ENCODE data around the gene CNTN6.

CNTN6 gene

DNA sequence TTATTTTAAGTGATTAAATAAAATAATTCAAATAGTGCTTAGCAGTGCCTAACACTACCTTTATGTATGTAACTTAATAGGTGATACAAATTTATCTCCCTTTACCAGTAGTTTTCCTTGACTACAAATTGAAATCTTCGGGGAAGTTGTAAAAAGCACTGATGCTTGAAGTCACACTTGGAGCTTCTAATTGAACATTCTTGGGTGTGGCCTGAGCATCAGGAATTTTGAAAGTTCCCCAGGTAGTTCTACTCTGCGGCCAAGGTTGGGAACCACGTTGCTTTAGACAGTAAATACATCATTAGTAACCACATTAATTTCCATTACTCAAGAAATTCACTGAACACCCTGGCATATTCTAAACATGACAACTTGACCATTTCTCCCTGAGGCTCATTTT is 351.4 kb downstream of the CNTN6 start:
- no peak for DNase-seq

DNA sequence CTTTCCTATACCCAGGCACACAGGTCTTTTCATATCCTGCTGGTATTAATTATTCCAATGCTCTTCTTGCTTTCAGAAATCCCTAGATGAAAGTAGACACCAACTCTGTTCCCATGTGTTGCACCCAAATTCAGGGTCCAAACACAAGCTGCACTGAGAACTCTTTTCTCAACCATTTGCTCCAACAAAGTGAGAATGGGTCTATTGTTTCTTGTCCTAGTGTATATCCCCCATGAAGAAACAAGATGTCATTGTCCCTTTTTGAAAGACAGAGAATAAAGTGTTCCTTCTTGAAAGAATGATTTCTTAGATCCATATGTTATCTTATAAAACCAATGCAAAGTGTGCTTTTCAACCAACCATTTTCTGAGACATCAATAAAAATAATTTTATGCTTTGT is 353.7 kb downstream of the CNTN6 start:
- DNase-seq, result no peak

DNA sequence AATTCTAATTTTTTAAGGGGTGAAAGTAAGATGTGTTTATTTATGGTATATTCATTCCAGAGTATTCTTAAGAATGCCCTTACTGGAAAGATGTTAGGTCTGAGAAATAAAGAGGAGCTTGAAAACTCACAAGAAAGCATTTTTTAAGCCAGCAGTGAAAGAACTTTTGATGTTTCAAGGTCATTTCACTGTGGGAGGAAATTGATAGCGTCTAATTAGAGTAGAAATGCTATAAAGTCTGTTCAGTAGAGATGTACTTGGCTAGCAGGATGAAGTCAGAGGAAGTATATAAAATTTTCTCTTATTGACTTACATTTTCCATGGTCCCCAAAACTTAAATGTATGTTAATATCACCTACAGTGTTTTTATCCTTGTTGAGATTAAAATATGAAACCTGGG is 354.6 kb downstream of the CNTN6 start:
- DNase-seq, result no peak

DNA sequence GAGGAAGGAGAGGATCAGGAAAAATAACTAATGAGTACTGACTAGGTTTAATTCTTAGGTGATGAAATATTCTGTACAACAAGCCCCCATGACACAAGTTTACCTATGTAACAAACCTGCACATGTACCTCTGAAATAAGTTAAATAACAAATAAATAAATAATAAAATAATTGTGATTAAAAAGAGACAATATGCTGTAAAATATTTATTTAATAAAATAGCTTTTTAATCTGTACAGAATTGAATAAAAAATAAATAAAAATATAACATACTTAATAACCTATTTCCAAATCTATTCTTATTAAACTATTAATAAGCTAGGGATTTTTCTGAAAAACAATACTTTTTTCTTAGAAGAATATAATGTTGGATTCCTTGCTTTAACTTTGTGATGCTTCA is 355.6 kb downstream of the CNTN6 start:
- no peak for DNase-seq

Data from activated CD4-positive, alpha-beta T cell treated with anti-CD3 and anti-CD28 coated beads, Interleukin-2, amount 50 U/mL, for 1 hour (primary cell).